ENCODE results near the gene VPS8.

Gene VPS8

GRCh38 chr3:184784731-184785500 lies 27.1 kb upstream of the VPS8 start:
- no peak overlapping the region for H3K4me3 ChIP-seq (ENCODE audit: low read depth, low read length)

GRCh38 chr3:184785890-184786279 lies 26.1 kb upstream of the VPS8 start:
- no peak overlapping the region for H3K4me3 ChIP-seq (ENCODE audit: low read depth, low read length)

GRCh38 chr3:184786280-184786941 lies 25.6 kb upstream of the VPS8 start:
- no peak overlapping the region for H3K4me3 ChIP-seq (ENCODE audit: low read depth, low read length)

DNA sequence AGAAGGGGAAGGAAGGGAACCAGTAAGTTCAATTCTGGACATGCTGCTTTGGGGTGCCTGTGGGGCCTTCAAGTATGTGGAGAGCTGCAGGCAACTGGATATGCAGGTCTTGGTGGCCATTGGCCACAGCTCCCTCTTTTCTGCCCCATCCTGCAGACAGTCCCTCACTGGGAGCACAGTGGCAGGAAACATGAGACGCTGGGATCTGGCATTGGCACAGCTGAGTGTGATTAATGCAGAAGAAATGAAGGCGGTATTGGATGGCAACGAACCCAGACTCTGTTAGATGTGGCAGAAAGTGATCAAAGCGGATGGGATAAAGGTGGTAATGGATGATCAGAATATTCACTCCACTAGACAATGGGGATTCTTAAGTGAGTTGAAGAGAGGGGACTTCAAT lies 23.2 kb upstream of the VPS8 start:
- no peak overlapping the region for H3K4me3 ChIP-seq (ENCODE audit: low read depth, low read length)

- no peak overlapping the region for H3K4me3 ChIP-seq (ENCODE audit: low read depth, low read length)
Observed at GRCh38 chr3:184789314-184789998, 22.5 kb upstream of the VPS8 start.

GRCh38 chr3:184791171-184791570 lies 20.8 kb upstream of the VPS8 start:
- H3K4me3 ChIP-seq (ENCODE audit: low read depth, low read length): no peak overlapping the region

DNA sequence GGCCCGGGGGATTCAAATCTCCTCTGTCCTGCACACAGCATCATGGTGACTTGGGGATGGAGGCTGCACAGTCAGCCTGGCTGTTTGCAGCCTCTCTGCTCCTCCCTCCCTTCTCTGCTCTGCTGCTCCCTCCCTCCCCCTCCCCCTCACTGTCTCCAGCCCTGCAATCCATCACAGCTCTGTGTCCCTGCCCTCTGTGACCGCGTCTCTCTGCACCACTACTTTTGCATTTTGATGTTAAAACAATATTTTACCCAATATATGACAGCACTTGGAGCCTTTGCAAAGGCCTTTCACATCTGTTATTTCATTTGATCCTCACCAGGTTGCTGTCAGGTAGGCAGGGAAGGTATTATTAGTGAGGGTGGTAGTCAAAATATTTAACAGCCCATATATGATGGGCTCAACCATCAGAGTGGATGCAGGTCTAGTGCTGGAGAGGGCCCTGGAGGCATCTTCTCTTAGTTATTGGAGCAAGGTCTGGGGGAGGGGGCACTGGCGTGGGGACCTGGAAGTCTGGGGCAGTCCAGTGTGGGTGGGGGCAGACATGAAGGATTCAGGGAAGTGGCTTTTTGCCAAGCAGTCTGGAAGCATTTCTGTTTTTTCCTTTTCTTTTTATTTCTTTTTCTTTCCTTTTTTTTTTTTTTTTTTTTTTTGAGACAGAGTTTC lies 16.3 kb upstream of the VPS8 start:
- H3K4me3 ChIP-seq (ENCODE audit: low read depth, low read length): no peak overlapping the region

DNA sequence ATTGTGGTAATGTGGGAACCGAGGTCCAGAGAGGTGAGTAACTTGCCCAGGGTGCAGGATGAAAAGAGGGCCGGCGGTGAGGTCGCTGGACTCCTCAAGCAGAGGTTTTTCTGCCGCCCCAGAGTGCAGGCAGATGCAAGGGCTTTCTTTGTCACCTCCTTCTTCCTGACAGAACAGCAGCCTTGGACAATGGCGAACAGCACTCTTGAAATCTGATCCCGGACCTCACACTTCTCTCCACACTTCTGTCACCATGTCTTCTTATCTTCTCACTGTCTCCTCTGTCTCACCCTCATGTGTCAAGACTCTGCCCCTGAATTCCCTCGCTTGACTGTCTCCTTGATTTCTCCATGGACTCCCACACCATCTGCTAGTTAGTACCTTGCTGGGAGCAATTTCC lies 15.4 kb upstream of the VPS8 start:
- no peak overlapping the region for H3K4me3 ChIP-seq (ENCODE audit: low read depth, low read length)

DNA sequence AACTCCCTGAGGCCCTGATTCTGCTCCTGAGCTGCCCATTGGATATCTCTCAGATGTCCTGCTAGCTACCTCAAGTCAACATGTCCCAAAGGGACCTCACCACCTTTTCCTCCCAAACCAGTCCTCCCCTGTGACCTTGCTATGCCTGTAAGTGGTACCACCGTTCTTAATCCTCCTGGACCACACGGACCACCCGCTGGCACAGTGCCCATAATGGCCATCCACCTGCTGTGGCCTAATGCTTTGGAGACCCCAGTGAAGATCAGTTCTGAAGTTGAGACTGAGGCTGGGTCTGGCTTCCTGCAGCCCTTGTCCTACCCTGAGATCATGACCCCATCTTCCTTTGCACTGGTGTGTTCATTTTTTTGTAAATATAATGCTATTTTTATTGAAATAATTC lies 15.0 kb upstream of the VPS8 start:
- H3K4me3 ChIP-seq (ENCODE audit: low read depth, low read length): no peak overlapping the region

GRCh38 chr3:184798120-184798519 lies 13.8 kb upstream of the VPS8 start:
- H3K4me3 ChIP-seq (ENCODE audit: low read depth, low read length): no peak overlapping the region

DNA sequence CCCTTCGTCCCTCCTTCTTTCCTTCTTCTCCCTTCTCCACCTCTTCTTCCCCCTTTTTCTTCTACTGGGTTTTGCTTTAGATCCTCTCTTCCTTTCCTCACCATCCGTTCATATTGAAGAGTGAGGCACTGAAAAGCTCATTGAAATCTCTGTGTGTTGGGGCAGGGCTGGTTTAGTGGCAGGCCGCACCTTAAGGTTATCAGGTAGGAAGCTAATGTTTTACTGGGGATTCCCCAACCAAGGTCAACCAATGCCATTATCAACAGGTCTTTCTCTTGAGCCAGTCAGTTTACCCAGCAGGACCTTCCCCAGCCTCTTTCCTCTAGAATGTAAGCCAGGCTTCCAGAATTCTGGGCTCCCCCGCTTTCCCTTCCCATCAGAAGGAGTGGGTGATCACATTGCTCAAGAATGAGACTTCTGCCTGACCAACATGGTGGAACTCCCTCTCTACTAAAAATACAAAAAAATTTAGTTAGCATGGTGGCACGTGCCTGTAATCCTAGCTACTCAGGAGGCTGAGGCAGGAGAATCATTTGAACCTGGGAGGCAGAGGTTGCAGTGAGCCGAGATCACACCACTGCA lies 11.5 kb upstream of the VPS8 start:
- H3K4me3 ChIP-seq (ENCODE audit: low read depth, low read length): no peak overlapping the region

DNA sequence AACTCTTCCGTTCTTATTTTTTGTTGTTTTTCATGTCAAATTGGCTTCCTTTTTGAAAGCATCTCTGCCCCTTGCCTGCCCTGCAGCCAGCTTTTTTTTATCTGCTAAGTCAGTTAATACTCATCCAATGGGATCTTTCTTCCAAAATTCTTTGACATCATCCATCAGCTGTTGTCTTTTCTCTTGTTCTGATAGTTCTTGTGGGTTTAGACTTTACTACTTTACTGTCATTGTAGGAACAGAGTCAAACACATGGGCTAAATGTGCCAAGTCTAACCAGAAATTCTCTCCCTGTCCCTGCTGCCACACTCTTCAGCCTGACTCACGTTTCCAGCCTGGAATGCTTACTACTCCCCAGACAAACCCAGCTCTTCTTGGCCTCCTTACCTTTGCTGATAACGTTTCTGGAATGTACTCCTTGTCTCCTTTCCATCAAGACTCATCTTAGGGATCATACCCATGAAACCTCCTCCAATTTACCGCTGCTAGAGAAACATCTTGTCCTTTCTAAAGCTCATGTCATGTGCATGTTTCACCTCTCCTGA lies 10.7 kb upstream of the VPS8 start:
- H3K4me3 ChIP-seq (ENCODE audit: low read depth, low read length): no peak overlapping the region

DNA sequence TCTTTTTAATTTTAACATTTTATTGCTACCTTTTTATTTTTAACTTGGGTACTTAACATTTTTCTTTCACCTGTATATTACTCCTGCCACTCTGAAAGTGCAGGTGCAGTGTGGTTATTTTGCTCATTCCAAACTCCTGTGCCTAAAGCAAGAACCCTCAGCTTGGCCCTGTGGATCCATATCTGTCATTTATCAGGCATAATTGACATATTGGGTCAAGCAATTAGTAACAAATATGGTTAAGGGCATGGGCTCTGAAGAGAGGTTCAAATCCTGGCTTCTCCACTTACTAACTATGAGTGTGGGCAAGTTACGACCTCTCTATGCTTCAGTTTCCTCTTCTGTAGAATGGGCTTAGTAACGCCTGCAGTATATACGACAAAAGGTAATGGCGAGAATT lies 9.8 kb upstream of the VPS8 start:
- no peak overlapping the region for H3K4me3 ChIP-seq (ENCODE audit: low read depth, low read length)

DNA sequence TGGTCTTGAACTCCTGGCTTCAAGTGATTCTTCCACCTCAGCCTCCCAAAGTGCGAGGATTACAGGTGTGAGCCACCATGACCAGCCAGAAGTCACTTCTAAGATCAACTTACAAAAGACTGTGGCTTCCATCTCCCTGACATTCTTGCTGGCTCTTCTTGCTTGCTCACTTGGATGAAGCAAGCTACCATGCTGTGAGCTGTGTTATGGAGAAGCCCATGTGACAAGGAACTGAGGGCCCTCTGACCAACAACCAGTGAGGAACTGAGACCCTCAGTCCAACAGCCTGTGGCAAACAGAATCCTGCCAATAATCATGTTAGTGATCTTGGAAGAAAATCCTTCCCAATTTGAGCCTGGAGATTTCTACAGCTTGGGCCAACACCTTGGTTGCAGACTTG lies 7.2 kb upstream of the VPS8 start:
- no peak overlapping the region for H3K4me3 ChIP-seq (ENCODE audit: low read depth, low read length)

- H3K4me3 ChIP-seq (ENCODE audit: low read depth, low read length): no peak overlapping the region
Observed at GRCh38 chr3:184805351-184806038, 6.5 kb upstream of the VPS8 start.

- H3K4me3 ChIP-seq (ENCODE audit: low read depth, low read length): no peak overlapping the region
Observed at GRCh38 chr3:184806567-184807271, 5.2 kb upstream of the VPS8 start.

DNA sequence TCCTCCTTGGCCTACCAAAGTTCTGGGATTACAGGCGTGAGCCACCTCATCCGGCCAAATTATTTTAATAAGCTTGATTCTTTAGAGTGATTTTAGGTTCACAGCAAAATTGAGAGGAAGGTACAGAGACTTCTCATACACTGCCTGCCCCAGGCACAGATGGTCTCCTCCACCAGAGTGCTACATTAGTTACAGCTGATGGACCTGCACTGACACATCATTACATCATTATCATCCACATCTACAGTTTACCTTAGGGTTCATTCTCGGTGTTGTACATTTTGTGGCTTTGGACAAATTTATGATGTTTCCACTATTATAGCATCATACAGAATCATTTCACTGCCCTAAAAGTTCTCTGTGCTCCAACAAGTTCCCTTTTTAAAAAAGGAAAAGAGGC lies 4.4 kb upstream of the VPS8 start:
- no peak overlapping the region for H3K4me3 ChIP-seq (ENCODE audit: low read depth, low read length)

- H3K4me3 ChIP-seq (ENCODE audit: low read depth, low read length): no peak overlapping the region
Observed at GRCh38 chr3:184808021-184808420, 3.9 kb upstream of the VPS8 start.

GRCh38 chr3:184810146-184810545 lies 1.8 kb upstream of the VPS8 start:
- no peak overlapping the region for H3K4me3 ChIP-seq (ENCODE audit: low read depth, low read length)

- no peak overlapping the region for H3K4me3 ChIP-seq (ENCODE audit: low read depth, low read length)
Observed at GRCh38 chr3:184811034-184811433, 932 bp upstream of the VPS8 start.
